Stomach (tissue), 19 donors: ENCODE measurements around the gene OR52L1. TPM values are rescaled to one million over a fixed set of nuclear protein-coding genes. Genes with fewer than 3 reads are reported as not detected.

ENCODE experiments used
- DNase-seq, 2 donors: peaks; one replicate each; pipeline versions ENCODE4 v3.0.0 to v3.0.0-alpha.2; 2013 to 2019
- H3K27ac ChIP-seq, 5 donors: fragments of 200-600 bp in 4 of 5; sonication (generic) in 4 of 5; one replicate each; pipeline ENCODE4 v1.5.1; 2013 to 2019; ENCODE audit warnings: mild to moderate bottlenecking in 1 of 5, moderate library complexity in 1 of 5
- H3K27me3 ChIP-seq, 3 donors: fragments of 200-600 bp; sonication (generic); one replicate each; pipeline ENCODE4 v1.5.1; 2017 to 2019; ENCODE audit warnings: mixed run types in 1 of 3
- H3K36me3 ChIP-seq, 4 donors: fragments of 200-600 bp; sonication (generic); 1 replicate in 3 of 4; 2 replicates in 1 of 4; pipeline ENCODE4 v1.5.1; 2016 to 2019
- H3K4me1 ChIP-seq, 4 donors: fragments of 200-600 bp; sonication (generic); one replicate each; pipeline ENCODE4 v1.5.1; 2016 to 2019
- H3K4me3 ChIP-seq, 4 donors: fragments of 200-600 bp; sonication (generic) in 3 of 4; one replicate each; pipeline ENCODE4 v1.5.1; 2016 to 2019; ENCODE audit warnings: mild to moderate bottlenecking in 1 of 4
- H3K9me3 ChIP-seq, 4 donors: fragments of 200-600 bp; sonication (generic); one replicate each; pipeline ENCODE4 v1.5.1; 2016 to 2019
- EP300 ChIP-seq: sonication (generic); formaldehyde crosslinking; IDR thresholded peaks from one replicate; pipeline ENCODE4 v1.6.1; 2017; ENCODE audit warnings: antibody characterized with exemption
- POLR2A ChIP-seq, 4 donors: fragments of 450-650 bp; IDR thresholded peaks; one replicate each; pipeline ENCODE4 v1.6.1; 2016; ENCODE audit warnings: antibody characterized with exemption in 4 of 4, control low read depth in 2 of 4, mild to moderate bottlenecking in 1 of 4, moderate library complexity in 1 of 4
- POLR2AphosphoS5 ChIP-seq, 3 donors: sonication (generic); formaldehyde crosslinking; IDR thresholded peaks; one replicate each; pipeline ENCODE4 v1.6.1; 2016; ENCODE audit warnings: antibody characterized with exemption in 3 of 3
- WGBS, 5 donors: extraction: QIAGEN DNeasy Blood & Tissue Kit in 3 of 5; methylation state at CpG; one replicate each; pipeline versions ENCODE4 v1.1.5 to v1.1.7; 2013 to 2018; 5-methylcytosine and 5-hydroxymethylcytosine counted together
- intact Hi-C: fragments of 100-400 bp; cut with DNase I; formaldehyde crosslinking; loops from one replicate; pipeline ENCODE4 v1.15.1; 2023; ENCODE audit warnings: low total_unique reads
- long read RNA-seq, 10 donors: transcript quantifications; one replicate each; lab custom pipeline, GENCODE V29; 2026
- polyA plus RNA-seq, 3 donors: library from polyadenylated mRNA; stranded (reverse); fragments of 200-250 nt; gene quantifications; one replicate each; pipeline ENCODE4 v1.2.3, GENCODE V29; 2013
- total RNA-seq, 5 donors: library from RNA; depleted of rRNA; stranded (reverse); fragments of >200 nt; gene quantifications; one replicate each; pipeline versions ENCODE4 v1.1.0 to v1.2.3, GENCODE V29; 2014 to 2016
- TF ChIP-seq, protein P1 (sequence below), 7 experiments: fragments of 450-650 bp in 4 of 7; fragments of 200-600 bp in 3 of 7; sonication (generic) in 3 of 7; IDR thresholded peaks; one replicate each; pipeline ENCODE4 v1.5.1; 2016 to 2019; ENCODE audit warnings: antibody characterized with exemption in 7 of 7, control low read depth in 2 of 7, mild to moderate bottlenecking in 1 of 7
- donor health status: healthy with polysubstance abuse.
- donor health status: Bipolar disorder and iron deficiency.
- donor health status: healthy.

OR52L1 gene
- not detected for total RNA-seq
- polyA plus RNA-seq, result not detected
- long read RNA-seq, donor 1, result 0 reads
- long read RNA-seq, donor 2, result 0 reads
- long read RNA-seq, donor 3, result 0 reads
- long read RNA-seq, donor 4, result 0 reads
- long read RNA-seq, donor 5, result 0 reads
- long read RNA-seq, donor 6, result 0 reads
- long read RNA-seq, donor 7, result 0 reads
- long read RNA-seq, donor 8, result 0 reads
- long read RNA-seq, donor 9, result 0 reads
- long read RNA-seq, donor 10, result 0 reads

DNA sequence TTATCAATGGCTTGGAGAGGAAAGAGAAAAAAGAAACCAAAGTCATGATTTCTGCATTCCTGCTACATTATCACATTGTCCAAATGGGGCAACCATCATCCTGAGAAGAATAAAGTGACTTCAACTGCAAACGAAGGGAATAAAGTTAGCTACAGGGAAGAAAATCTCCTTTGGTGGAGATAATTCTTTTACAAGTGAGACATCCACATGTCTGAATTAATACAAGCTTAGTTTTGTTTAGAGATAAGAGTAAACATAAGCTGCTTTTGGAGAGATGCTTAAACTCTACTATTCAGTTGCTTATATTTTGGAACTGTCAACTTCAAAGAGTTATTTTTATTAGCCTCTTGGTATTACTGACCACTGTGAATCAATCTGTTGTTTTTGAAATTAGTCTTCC lies at the start of gene OR52L1:
Gene OR52L1, minus strand, starts transcription at position 101 of the 400 bp plus-strand sequence. Its CDS starts 55 bp downstream, at position 46.
- no peak for DNase-seq
- Histone ChIP-seq H3K9me3 (peaks cover 0 to 4% (median 0%) of the 10 kb centered on the region in 4 donors), H3K27me3 (peaks cover 0 to 14% (median 0%) of the 10 kb centered on the region in 3 donors), H3K27ac (no peak within 1 kb of the TSS), H3K36me3 (no peaks in the 10 kb centered on the region), H3K4me1 (no peaks in the 10 kb centered on the region), H3K4me3 (no peak within 1 kb of the TSS)
- intact Hi-C loops, result no loop called here
- 44 to 62% (median 55%) methylated on average over 1 of the region's 1 CpG for WGBS, 5 donors
- TF ChIP-seq EP300 (no peak), POLR2AphosphoS5 (IDR thresholded peaks at IDR 0.05) (no peak)

DNA sequence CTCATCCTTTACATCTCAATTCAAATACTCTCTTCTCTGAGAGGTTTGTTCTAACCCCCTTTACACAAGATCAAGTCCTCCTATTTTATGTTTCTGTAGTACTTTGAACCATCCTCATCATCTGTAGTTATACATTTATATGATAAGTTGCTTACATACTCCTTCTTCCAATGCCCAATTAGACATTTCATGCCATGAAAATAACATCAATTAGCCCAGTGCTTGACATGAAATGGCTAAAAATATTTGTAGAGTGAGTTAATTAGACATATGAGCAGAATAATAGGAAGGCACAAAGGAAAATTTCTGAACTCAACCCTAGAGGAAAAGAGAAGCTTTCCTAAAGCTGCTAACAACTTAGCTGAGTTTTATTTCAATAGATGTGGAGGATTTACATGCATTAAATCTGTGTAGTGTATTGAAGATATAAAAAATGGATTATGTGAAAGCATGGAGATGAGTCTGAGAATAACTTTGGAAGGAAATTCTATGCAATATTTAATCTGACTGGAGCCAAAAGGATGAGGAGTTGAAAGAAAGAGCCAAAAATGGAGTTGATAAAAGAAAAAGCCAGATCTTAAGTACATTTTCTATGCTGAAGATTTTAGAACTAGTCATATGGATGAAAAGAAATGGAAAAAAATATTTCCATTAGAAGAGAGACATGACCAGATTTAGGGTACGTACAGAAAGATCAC lies 44.1 kb upstream of the OR52L1 start, which contains the start of gene OR56A1:
Gene OR56A1, minus strand, starts transcription at position 51 of the 698 bp plus-strand sequence. CDS start 3,066 bp downstream, outside the sequence.
- no peak for TF ChIP-seq EP300
- no peak for TF ChIP-seq POLR2A (IDR thresholded peaks at IDR 0.05)
- TF ChIP-seq, protein P1, sequence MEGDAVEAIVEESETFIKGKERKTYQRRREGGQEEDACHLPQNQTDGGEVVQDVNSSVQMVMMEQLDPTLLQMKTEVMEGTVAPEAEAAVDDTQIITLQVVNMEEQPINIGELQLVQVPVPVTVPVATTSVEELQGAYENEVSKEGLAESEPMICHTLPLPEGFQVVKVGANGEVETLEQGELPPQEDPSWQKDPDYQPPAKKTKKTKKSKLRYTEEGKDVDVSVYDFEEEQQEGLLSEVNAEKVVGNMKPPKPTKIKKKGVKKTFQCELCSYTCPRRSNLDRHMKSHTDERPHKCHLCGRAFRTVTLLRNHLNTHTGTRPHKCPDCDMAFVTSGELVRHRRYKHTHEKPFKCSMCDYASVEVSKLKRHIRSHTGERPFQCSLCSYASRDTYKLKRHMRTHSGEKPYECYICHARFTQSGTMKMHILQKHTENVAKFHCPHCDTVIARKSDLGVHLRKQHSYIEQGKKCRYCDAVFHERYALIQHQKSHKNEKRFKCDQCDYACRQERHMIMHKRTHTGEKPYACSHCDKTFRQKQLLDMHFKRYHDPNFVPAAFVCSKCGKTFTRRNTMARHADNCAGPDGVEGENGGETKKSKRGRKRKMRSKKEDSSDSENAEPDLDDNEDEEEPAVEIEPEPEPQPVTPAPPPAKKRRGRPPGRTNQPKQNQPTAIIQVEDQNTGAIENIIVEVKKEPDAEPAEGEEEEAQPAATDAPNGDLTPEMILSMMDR (IDR thresholded peaks at IDR 0.05), result no peak
- no peak for TF ChIP-seq POLR2AphosphoS5 (IDR thresholded peaks at IDR 0.05)
- 71 to 91% (median 87%) methylated on average over 1 of the region's 1 CpG for WGBS, 5 donors

DNA sequence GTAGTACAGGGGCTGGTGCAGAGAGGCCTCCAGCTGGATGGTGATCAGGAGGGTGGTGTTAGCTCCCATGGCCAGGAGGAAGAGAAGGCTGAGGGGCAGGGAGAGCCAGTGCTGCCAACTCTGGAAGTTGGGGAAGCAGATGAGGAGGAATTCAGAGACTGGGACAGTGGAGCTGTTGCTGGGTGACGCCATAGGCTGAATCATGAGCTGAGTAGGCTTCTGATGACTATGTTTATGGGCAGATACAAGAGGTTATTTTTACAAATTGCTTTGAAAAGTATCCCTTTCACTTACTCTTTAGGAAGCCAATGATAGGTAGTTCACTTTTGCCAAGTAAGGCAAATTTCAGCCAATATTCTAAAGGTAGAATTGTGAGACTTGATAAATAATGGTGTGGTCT lies 40.7 kb upstream of the OR52L1 start:
- intact Hi-C loops, result no loop called here
- peaks cover 0 to 7% (median 0%) of the 10 kb centered on the region in 4 donors for H3K4me1 ChIP-seq
- H3K27ac ChIP-seq, result no peak overlapping the region
- H3K4me3 ChIP-seq, result no peak overlapping the region
- H3K9me3 ChIP-seq, result no peaks in the 10 kb centered on the region
- TF ChIP-seq, protein P1 (IDR thresholded peaks at IDR 0.05), result no peak
- no peak for TF ChIP-seq POLR2A (IDR thresholded peaks at IDR 0.05)
- TF ChIP-seq EP300, result no peak
- TF ChIP-seq POLR2AphosphoS5 (IDR thresholded peaks at IDR 0.05), result no peak
- no peak for DNase-seq
- H3K27me3 ChIP-seq, result no peaks in the 10 kb centered on the region
- no peaks in the 10 kb centered on the region for H3K36me3 ChIP-seq
- WGBS, 5 donors, result 88 to 96% (median 88%) methylated on average over 1 of the region's 1 CpG

More for the DNA sequence above, 44.1 kb upstream of the OR52L1 start, which contains the start of gene OR56A1:
- Histone ChIP-seq H3K36me3 (no peaks in the 10 kb centered on the region), H3K4me3 (no peak within 1 kb of the TSS), H3K4me1 (no peaks in the 10 kb centered on the region), H3K9me3 (no peaks in the 10 kb centered on the region), H3K27ac (no peak within 1 kb of the TSS), H3K27me3 (no peaks in the 10 kb centered on the region)
- intact Hi-C loops, result no loop called here
- no peak for DNase-seq

DNA sequence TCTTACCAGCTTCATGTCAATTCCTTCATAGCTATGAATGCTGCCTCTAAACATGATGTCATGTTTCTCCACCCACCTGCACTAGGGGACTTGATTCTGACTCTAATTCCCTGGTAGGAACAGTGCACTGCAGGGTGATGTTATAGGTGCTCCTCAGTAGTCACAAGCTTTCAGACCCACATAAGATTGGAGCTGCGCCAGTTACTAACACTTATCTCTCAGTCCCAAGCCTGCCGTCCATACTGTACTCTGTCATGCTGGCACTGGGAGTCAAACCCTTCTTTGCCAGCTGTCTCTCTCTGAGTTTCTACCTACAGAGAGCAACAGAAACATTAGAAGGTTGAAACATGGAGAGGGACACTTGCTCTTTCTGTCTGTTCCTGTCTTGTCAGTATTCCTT lies 38.3 kb upstream of the OR52L1 start:
- intact Hi-C loops, result no loop called here
- H3K4me1 ChIP-seq, result peaks cover 0 to 7% (median 0%) of the 10 kb centered on the region in 4 donors
- H3K36me3 ChIP-seq, result no peaks in the 10 kb centered on the region
- DNase-seq, result no peak
- H3K4me3 ChIP-seq, result no peak overlapping the region
- H3K9me3 ChIP-seq, result no peaks in the 10 kb centered on the region
- no peak for TF ChIP-seq EP300
- no peak for TF ChIP-seq POLR2A (IDR thresholded peaks at IDR 0.05)
- TF ChIP-seq, protein P1 (IDR thresholded peaks at IDR 0.05), result no peak
- no peak for TF ChIP-seq POLR2AphosphoS5 (IDR thresholded peaks at IDR 0.05)
- WGBS, 5 donors, result 43 to 66% (median 58%) methylated on average over 2 of the region's 2 CpGs
- no peaks in the 10 kb centered on the region for H3K27me3 ChIP-seq
- H3K27ac ChIP-seq, result no peak overlapping the region
